Suprapubic skin (tissue), 4 donors: Measurements from ENCODE around the gene CDK18.

ENCODE experiments used
- CTCF ChIP-seq, 2 donors: fragments of 200-600 bp in 1 of 2; fragments of 450-650 bp in 1 of 2; sonication (generic) in 1 of 2; IDR thresholded peaks; one replicate each; pipeline ENCODE4 v1.5.1; 2016 to 2019; ENCODE audit warnings: antibody characterized with exemption in 2 of 2, mild to moderate bottlenecking in 1 of 2, moderate library complexity in 1 of 2
- EP300 ChIP-seq: sonication (generic); formaldehyde crosslinking; IDR thresholded peaks from one replicate; pipeline ENCODE4 v1.6.1; 2017; ENCODE audit warnings: antibody characterized with exemption
- POLR2A ChIP-seq, 2 donors: fragments of 450-650 bp; IDR thresholded peaks; one replicate each; pipeline ENCODE4 v1.6.1; 2017; ENCODE audit warnings: antibody characterized with exemption in 2 of 2, mild to moderate bottlenecking in 2 of 2, moderate library complexity in 2 of 2
- POLR2AphosphoS5 ChIP-seq, 3 donors: sonication (generic); formaldehyde crosslinking; IDR thresholded peaks; one replicate each; pipeline ENCODE4 v1.6.1; 2017; ENCODE audit warnings: antibody characterized with exemption in 3 of 3

GRCh38 chr1:205582046-205582445, 77.6 kb downstream of the CDK18 start:
- TF ChIP-seq CTCF (IDR thresholded peaks at IDR 0.05), result no peak
- no peak for TF ChIP-seq POLR2A (IDR thresholded peaks at IDR 0.05)
- TF ChIP-seq POLR2AphosphoS5 (IDR thresholded peaks at IDR 0.05), result no peak
- TF ChIP-seq EP300, result no peak
